Measurements from ENCODE around the gene NFIL3. TPM values are rescaled to one million over a fixed set of nuclear protein-coding genes. Genes with fewer than 3 reads are reported as not detected.
"Not testable (repeated sequence)": the region's sequence is repeated elsewhere in the genome, so short reads cannot be mapped to it uniquely, and the experiment has no call there.

NFIL3 gene
- polyA plus RNA-seq, 3 donors, result 31.9 to 35.1 (median 33.8) TPM

DNA sequence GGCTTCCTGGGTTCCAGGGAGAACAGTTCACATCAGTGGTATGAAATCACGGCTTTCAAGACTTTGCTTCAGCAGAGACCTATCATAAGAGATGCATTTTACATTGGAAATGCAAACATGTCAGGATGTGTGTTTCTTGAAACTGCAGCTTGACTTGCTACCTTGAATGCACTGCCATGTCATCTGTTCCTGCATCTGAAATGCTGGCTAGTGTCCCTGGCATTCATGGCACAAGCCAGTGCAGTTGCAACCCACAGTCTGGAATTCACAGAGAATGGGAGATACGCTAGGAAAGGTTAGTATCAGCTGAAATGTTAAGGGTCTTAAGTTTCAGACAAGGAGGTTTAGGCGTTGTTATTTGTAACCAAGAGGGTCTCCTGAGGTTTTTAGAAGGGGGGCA, 24.7 kb downstream of the NFIL3 start:
- no peak for DNase-seq (ENCODE audit: low read depth in 3 of 3, low spot score in 2 of 3)

DNA sequence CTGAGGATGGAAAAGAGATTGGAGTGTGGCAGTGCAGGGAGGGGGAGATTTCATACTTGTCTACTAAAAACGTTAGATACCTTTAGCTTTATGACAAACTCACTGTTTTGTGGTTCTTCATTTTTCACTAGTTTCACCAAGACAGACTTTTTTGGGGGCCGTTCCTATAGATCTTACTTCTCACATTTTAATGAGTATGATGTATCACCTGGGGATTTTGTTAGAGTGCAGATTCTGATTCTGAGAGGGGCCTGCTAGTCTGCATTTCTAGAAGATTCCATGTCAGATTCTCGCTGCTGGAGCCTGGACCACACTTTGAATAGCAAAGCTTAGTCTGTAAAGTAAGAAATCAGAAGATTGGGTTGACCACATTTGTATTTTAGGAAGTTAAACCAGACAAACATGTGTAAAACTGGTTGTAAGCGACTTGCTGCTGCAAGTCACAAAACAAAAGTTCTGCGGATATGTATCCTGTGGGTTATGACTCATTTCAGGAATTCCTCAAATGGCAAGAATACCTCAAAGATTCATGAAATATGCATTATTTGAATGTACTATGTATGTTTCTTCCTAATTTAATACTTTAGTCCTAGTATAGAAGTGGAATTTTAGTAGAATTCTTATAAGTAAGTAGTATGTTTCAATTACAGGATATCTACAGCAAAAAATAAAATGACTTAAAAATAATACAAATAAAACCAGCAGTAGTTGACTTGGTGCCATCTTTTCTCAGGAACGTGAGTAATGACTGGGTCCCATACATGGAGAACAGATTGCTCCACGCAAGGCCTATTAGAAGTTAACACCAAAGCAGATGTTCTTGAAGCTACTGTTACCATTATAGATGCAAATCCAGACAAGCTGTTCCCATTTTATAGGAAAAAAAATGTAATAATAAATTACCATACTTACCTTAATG, 27.8 kb downstream of the NFIL3 start:
- DNase-seq (ENCODE audit: low read depth in 3 of 3, low spot score in 2 of 3), result no peak

DNA sequence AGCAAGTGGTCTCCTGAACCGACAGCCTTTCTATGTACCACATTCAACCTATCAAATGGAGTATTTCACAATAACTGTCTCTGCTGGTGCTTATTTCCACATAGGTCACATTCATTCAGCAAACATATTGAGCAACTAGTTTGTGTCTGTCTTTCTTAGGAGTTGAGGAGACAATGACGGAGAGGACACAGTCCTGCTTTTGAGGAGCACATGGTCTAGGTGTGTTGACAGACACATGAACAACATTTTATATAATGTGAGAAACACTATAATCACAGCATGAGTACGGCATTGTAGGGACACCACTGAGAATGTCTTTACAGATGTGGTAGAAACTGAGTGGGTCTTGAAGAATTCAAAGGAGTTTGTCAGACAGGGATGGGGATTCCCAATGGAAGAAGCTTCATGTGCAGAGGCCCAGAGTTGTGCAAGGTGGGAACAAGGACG, 28.5 kb downstream of the NFIL3 start:
- DNase-seq (ENCODE audit: low read depth in 3 of 3, low spot score in 2 of 3), result no peak

DNA sequence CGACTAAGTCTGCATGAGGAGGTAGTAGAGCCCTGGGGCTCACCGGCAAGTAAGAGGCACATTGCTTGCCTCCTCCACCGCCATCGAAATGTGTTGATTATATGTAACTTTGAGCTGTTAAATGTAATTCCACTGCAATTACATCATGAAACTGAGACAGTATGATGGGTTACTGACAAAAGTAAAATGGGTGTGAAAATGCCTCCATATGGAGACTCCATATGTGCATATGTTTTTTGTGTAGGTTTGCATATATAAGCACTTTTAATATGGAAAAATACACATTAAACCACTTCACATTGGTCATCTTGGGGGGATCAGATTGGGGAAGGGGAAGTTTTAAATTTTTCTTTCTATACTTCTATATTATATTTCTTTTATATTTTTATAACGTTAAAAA, 29.8 kb downstream of the NFIL3 start:
- DNase-seq (ENCODE audit: low read depth in 3 of 3, low spot score in 2 of 3), result no peak

DNA sequence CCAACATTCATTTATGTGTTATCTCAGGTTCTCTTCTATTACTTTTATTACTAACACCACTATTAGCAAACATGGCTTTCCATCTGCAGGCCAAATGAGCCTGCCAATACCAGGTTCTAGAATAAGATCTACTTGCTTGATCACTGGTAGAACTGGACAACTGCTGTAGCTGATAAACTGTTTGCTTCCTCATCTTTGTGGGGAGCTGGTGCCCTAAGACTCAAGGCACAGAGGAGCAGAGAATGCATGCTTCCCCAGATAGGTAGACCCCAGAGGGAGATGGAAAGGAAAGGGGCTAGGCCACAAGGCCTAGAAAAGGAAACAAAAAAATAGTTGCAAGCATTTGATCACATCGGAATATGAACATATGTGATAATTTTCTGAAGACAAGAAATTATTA, 31.2 kb downstream of the NFIL3 start:
- no peak for DNase-seq (ENCODE audit: low read depth in 3 of 3, low spot score in 2 of 3)

DNA sequence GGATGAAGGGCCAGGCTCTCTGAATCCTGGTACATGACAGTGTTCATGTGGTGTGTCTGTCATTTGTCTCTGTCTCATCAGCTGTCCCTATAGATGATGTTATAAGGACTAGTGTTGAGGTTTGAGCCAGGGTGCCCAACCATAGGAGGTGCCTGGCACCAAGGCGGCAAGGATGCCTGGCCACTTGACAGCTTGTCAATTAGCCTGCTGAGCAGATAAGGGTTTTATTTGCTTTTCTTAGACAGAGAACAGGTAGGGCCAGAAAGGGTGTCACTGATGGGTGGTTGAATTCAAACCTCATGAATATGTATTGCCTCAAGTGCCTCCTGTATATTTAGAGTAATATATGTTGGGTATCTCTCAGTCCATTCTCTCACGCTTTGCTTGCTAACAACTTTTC, 31.8 kb downstream of the NFIL3 start:
- DNase-seq (ENCODE audit: low read depth in 3 of 3, low spot score in 2 of 3), result no peak

DNA sequence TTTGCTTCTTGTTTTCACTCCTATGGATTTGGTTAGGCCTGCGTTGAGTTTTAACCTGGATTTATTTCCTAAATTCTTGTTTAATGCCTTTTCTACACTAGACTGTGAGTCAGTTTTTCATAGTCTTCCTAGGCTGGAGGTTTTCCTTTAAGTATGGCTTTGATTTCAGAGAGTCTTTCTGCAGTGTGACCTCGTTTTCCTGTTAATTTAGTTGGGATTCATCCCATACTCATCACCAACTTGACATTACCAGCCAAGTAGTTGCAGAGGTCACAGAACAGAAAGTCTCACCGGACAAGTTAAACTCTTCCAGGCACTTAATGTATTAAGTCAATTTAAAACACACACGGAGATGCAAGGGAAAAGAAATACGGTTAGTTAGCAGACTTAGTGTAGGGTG, 32.2 kb downstream of the NFIL3 start:
- no peak for DNase-seq (ENCODE audit: low read depth in 3 of 3, low spot score in 2 of 3)

DNA sequence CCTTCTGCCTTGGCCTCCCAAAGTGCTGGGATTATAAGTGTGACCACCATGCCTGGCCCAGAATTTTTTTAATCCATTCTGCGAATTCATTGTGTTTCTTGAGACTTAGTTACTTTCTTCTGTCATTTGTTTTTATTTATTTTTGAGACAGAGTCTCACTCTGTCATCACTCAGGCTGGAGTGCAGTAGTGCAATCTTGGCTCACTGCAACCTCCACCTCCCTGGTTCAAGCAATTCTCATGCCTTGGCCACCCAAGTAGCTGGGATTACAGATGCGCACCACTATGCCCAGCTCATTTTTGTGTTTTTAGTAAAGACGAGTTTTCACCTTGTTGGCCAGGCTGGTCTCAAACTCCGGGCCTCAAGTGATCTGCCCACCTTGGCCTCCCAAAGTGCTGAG, 33.9 kb downstream of the NFIL3 start:
- DNase-seq (ENCODE audit: low read depth in 3 of 3, low spot score in 2 of 3), result not testable (repeated sequence)

DNA sequence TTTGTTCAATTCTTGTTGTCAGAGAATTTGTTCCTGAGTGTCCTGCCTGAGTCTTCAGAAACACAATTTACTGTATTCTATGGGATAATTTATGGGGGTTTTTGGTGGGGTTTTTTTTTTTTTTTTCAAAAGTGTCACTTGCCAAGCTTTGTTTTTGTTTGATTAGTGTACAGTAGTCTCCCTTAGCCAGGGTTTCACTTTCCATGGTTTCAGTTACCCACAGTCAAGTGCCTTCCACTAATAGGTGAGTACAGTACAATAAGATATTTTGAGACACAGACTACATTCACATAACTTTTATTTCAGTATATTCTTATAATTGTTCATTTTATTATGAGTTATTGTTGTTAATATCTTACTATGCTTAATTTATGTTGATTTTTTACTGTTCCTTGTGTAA, 36.9 kb downstream of the NFIL3 start:
- DNase-seq (ENCODE audit: low read depth in 3 of 3, low spot score in 2 of 3), result no peak

DNA sequence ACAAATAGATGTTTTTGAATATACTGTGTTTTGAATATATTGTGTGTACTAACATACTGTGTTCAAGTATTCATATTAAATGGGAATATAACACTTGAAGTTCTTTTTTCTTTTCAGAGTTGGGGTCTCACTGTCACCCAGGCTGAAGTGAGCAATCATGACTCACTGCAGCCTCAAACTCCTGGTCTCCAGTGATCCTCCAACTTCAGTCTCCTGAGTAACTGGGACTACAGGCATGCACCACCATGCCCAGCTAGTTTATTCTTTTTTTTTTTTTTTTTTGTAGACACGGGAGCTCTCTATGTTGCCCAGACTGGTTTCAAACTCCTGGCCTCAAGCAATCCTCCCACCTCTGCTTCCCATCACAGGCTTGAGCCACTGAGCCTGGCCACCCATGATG, 38.7 kb downstream of the NFIL3 start:
- no peak for DNase-seq (ENCODE audit: low read depth in 3 of 3, low spot score in 2 of 3)

DNA sequence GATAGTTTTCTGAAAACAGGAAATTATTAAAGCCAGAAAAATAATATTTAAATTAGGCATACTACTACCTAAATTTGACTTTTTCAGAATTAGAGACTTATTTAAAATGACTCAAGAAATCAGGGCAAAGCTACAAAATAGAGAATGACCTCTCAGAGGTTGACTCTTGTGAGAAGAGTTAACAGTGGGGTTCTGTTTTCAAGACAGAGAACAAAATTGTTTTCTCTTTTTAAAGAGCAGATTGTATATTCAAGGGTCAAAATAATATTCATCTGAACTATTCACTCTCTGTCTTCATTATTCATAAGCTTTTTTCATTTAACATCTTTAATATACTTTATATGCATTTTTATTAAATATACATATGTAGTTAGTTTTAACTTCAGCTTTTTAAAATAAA, 40.1 kb downstream of the NFIL3 start:
- no peak for DNase-seq (ENCODE audit: low read depth in 3 of 3, low spot score in 2 of 3)

DNA sequence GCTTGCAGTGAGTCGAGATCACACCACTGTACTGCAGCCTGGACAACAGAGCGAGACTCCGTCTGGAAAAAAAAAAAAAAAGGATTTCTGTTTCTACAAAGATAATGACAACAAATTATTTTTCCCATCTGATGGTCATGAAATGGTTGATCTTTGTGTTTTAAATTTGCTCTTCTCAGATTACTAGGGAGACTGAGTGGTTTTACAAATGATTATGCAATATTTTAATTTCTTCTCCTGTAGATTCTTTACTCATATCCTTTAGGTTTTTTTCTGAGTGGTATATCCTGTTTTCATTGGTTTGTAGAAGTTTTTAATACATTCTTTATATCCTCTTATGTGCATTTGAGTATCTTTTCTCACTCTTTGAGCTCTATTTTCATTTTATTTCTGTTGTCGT, 41.3 kb downstream of the NFIL3 start:
- DNase-seq (ENCODE audit: low read depth in 3 of 3, low spot score in 2 of 3), result no peak

DNA sequence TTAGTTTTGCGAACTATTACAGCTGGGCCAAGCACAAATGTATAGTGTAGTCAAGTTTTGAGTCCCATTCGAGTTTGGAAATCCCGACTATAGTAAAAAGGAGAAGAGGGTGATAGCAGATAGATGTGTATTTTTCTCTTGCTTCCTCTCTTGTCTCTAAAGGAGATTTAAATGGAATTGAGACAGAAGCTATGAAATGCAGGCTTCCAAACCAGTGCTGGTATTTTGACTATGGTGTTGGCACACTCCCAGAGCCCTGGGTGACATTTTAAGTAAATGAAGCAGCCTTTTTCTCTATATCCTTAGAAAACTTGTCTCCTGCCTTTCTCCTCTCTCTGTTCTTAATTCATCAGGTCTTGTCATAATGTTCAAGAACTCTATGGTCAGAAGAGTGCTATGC, 44.2 kb downstream of the NFIL3 start:
- DNase-seq (ENCODE audit: low read depth in 3 of 3, low spot score in 2 of 3), result no peak

DNA sequence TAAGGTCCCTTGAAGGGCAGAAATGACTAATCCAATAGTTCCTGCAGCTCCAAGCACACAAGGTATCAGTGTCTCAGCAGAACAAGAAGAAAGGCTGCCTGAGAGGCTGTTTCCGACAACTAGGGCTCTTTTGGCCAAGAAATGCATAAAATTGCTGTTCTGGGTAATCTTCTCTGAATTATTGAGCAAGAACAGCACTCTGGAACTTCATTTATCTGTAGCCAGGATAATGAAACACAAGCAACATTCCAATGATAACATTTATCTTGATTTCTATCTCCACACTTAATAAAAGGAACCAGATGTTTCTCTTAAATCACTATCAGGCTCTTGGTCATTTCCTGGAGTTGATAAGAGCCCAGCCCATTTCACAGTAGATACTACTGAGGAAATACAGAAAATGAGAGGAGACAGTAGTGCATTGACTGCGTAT, 44.9 kb downstream of the NFIL3 start:
- no peak for DNase-seq (ENCODE audit: low read depth in 3 of 3, low spot score in 2 of 3)

DNA sequence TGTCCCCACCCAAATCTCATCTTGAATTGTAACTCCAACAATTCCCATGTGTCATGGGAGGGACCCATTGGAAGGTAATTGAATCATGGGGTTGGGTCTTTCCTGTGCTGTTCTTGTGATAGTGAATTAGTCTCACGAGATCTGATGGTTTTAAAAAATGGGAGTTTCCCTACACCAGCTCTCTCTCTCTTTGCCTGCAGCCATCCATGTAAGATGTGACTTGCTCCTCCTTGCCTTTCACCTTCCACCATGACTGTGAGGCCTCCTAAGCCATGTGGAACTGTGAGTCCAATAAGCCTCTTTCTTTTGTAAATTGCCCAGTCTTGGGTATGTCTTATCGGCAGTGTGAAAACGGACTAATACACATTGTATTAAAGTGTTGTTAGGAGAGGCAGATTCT, 45.6 kb downstream of the NFIL3 start:
- not testable (repeated sequence) for DNase-seq (ENCODE audit: low read depth in 3 of 3, low spot score in 2 of 3)

DNA sequence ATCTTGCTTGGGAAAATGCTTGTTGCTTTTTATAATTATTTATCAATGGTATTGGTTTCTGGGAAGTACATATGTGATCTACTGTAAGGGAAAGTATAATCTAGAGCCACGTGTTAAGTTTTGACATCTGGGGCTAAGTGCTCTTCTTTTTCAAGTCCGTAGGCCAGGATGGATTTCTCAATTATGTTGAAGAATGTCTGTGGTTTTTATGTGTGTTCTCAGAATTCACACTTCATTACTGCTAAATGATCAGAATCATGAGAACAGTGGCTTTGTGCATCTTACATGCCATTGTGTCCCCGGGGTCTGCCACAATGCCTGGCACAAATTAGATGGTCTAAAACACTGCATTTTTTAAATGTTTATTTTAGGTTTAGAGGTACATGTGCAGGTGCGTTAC, 47.4 kb downstream of the NFIL3 start:
- DNase-seq (ENCODE audit: low read depth in 3 of 3, low spot score in 2 of 3), result no peak

DNA sequence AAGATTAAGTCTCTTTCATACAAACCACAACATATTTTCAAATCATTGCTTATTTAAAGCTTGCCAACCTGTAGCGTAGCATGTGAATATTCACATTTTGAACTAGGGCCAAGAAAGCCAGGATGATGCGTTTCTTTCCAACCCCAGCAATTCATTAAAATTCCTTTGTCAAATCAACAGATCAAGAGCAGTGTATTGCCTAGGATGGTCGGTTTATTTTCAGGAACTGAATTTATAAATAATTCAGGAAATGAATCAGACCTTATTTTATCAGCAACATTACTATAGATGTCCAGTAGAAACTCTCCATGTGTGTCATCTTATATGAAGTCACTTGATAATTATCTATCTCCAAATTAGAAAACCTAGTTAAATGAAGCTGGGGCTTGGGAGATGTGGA, 48.7 kb downstream of the NFIL3 start:
- DNase-seq (ENCODE audit: low read depth in 3 of 3, low spot score in 2 of 3), result no peak

DNA sequence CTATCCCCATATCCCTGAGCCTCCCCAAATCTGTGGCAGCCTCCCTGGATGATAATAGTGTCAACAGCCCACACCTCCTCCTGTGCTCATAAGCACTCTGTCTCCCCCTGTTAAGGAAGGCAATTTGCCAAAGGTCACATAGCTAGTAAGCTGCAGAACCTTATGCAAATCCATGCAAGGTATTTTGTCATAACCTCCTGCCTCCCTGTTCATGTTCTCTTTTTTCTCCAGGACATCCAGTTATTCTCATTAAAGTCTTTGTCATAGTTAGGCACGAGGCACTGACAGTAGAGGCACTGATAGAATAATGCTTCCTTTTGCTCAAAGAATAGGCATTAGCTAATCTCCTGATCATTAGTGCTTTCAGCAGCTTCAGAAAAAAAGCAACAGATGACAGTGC, 51.7 kb downstream of the NFIL3 start:
- no peak for DNase-seq (ENCODE audit: low read depth in 3 of 3, low spot score in 2 of 3)

DNA sequence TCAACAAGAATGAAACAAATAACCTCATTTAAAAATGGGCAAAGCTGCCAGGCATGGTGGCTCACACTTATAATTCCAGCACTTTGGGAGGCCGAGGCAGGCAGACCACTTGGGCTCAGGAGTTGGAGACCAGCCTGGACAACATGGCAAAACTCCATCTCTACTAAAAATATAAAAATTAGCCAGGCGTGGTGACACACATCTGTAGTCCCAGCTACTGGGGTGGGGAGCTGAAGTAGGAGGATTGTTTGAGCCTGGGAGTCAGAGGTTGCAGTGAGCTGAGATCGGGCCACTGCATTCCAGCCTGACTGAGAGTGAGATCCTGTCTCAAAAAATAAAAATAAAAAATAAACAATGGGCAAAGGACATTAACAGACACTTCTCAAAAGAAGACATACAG, 53.6 kb downstream of the NFIL3 start:
- not testable (repeated sequence) for DNase-seq (ENCODE audit: low read depth in 3 of 3, low spot score in 2 of 3)

DNA sequence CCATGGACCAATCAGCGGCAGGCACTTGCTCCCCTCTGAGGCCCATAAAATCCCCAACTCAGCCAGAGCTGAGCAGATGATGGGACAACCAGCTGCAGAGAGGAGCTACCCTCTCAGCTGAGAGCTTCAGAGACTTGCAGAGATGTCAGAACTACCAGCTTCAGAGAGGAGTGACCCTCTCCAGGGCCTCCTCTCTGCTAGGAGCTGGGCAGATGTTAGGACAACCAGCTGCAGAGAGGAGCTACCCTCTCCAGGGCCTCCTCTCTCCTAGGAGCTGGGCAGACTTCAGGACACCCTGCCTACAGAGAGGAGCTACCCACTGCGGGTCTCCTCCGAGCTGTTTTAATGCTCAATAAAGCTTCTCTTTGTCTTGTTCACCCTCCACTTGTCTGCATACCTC, 58.9 kb downstream of the NFIL3 start:
- DNase-seq (ENCODE audit: low read depth in 3 of 3, low spot score in 2 of 3), result no peak

DNA sequence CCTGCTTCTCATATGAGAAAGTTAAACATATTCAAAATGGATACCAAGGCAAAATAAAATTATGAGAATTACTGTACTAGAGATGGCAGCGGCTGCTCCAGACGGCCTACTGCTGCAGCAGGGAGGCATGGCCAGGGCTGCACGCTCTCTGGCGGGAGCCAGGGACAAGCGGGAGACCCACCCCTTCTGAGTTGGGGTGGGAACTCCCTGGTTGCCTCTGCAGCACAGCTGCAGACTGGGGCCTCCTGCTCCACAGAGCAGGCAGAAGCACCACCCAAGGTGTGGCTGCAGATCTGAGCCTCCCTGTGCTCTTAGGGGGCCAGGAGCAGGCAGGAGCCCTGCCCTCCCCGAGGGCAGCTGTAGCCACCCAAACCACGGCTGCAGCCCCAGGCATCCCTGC, 59.6 kb downstream of the NFIL3 start:
- no peak for DNase-seq (ENCODE audit: low read depth in 3 of 3, low spot score in 2 of 3)

DNA sequence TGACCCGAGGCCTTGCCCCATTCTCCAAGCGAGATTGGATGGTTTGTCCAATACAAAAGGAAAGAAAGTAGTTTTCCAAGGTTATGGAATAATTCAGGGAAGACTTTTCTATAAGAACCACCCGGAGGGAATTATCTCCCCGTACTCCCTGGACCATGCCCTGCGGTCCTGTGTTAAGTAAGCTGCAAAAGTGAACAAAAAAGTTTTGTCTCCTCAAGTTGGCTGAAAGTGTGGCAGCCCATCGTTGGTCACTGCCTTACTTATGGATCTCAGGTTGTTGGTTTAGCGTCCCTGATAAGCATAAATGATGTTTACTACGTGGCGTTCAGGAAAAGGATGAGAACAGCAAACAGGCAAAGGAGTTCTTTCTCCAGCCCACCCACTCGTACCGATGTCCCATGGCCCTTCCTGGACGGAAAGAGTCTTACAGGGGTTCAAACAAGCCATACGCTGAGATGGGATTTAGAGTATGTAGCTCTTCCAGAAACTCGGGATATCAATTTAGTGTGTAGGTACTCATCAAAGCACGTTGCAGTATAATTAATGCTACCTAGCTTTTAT, 61.5 kb downstream of the NFIL3 start:
- no peak for DNase-seq (ENCODE audit: low read depth in 3 of 3, low spot score in 2 of 3)

Data from right renal cortex interstitium (tissue), 3 donors.